Mucosa of descending colon (tissue), 3 donors: ENCODE data around the gene SMARCC2. TPM values are rescaled to one million over a fixed set of nuclear protein-coding genes. Genes with fewer than 3 reads are reported as not detected.

Experiments
- ATAC-seq: fragments of 200-7000 bp; cut with Tn5 transposase; one replicate; pipeline ENCODE4 v1.9.1; 2020; ENCODE audit warnings: mild to moderate bottlenecking, moderate library complexity
- DNase-seq, 3 donors: peaks; one replicate each; pipeline ENCODE4 v3.0.0-alpha.2; 2020
- H3K36me3 ChIP-seq: fragments of 200-600 bp; one replicate; pipeline ENCODE4 v1.8.0; 2021; ENCODE audit warnings: low read depth, mild to moderate bottlenecking
- H3K4me1 ChIP-seq: fragments of 200-600 bp; one replicate; pipeline ENCODE4 v1.8.0; 2021; ENCODE audit warnings: low read depth, mild to moderate bottlenecking
- H3K4me3 ChIP-seq: fragments of 200-600 bp; one replicate; pipeline ENCODE4 v1.8.0; 2021; ENCODE audit warnings: mild to moderate bottlenecking
- H3K9me3 ChIP-seq: fragments of 200-600 bp; one replicate; pipeline ENCODE4 v1.8.0; 2021; ENCODE audit warnings: mild to moderate bottlenecking
- intact Hi-C, 2 donors: fragments of 100-400 bp; cut with DNase I in 1 of 2; cut with micrococcal nuclease in 1 of 2; formaldehyde crosslinking; loops; one replicate each; pipeline versions ENCODE4 v1.11.0 to v1.11.1; 2022; cut with DNase I, micrococcal nuclease
- total RNA-seq, 3 donors: library from RNA; stranded (reverse); fragmentation: NEBNext Ultra II Directional in 2 of 3; extraction: Animal tissue kit (Norgen Biotek cat#: 25700) in 2 of 3; gene quantifications; one replicate each; pipeline versions ENCODE4 v1.2.1 to v1.2.4, GENCODE V29; 2021 to 2023
- TF ChIP-seq, protein P1 (sequence below): fragments of 200-600 bp; IDR thresholded peaks from one replicate; pipeline ENCODE4 v1.8.0; 2022; ENCODE audit warnings: antibody characterized with exemption, mild to moderate bottlenecking
- donor health status: DM: no; HTN: no; CAD: no; lungs with moderate emphysema.
- donor health status: DM: no; HTN: no; CAD: no.
- donor health status: DM: no; HTN: yes; CAD: no.

The SMARCC2 gene
- total RNA-seq, 3 donors from 2014 or later: 91.7 to 163 (median 116) TPM

- ATAC-seq (no peak), DNase-seq (no peak)
- intact Hi-C loops: no loop called here
- Histone ChIP-seq H3K9me3 (no peaks in the 10 kb centered on the region), H3K36me3 (peaks cover 5% of the 10 kb centered on the region), H3K4me3 (no peak overlapping the region), H3K4me1 (peaks cover 23% of the 10 kb centered on the region)
- TF ChIP-seq, protein P1, sequence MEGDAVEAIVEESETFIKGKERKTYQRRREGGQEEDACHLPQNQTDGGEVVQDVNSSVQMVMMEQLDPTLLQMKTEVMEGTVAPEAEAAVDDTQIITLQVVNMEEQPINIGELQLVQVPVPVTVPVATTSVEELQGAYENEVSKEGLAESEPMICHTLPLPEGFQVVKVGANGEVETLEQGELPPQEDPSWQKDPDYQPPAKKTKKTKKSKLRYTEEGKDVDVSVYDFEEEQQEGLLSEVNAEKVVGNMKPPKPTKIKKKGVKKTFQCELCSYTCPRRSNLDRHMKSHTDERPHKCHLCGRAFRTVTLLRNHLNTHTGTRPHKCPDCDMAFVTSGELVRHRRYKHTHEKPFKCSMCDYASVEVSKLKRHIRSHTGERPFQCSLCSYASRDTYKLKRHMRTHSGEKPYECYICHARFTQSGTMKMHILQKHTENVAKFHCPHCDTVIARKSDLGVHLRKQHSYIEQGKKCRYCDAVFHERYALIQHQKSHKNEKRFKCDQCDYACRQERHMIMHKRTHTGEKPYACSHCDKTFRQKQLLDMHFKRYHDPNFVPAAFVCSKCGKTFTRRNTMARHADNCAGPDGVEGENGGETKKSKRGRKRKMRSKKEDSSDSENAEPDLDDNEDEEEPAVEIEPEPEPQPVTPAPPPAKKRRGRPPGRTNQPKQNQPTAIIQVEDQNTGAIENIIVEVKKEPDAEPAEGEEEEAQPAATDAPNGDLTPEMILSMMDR: no peak
Observed at GRCh38 chr12:56163533-56164344, 25.5 kb downstream of the SMARCC2 start.

GRCh38 chr12:56162468-56163290 is 26.6 kb downstream of the SMARCC2 start:
- H3K4me3 ChIP-seq: no peak overlapping the region
- peaks cover 5% of the 10 kb centered on the region for H3K36me3 ChIP-seq
- H3K4me1 ChIP-seq: peaks cover 23% of the 10 kb centered on the region
- TF ChIP-seq, protein P1: no peak
- ATAC-seq (no peak), DNase-seq (no peak)
- H3K9me3 ChIP-seq: no peaks in the 10 kb centered on the region
- intact Hi-C loops: no loop called here

DNA sequence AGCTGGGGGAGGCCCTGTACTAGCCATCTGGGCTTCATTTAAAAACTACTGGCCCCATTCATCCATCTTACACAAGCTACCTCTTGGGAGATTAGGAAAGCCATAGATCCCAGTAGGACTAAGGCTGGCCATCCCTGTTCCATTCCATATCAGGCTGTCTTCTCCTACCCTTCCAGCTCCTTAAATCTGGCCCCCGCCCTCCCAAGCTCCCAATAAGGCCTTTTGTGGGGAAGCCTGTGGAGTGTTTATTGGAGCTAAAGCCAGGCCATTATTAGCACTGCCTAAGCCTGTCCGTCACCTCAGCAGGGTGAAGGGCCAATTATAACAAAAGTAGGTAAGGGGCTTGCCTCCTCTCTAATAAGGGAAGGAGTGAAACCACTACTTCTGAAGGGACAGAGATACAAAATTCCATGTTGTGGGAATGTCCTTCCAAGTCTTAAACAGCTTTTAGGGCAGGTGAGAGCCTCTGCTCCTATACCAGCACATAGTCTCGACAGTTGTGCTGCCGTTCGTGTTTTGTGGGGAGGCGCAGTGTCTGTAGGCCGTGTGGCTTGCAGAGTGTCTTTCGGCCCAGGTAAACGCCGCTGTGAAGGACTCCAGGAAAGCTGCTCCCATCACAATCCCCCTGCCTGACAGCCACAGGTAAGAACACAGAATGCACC is 27.5 kb downstream of the SMARCC2 start:
- intact Hi-C loops: no loop called here
- DNase-seq (no peak), ATAC-seq (no peak)
- peaks cover 5% of the 10 kb centered on the region for H3K36me3 ChIP-seq
- H3K4me1 ChIP-seq: peaks cover 25% of the 10 kb centered on the region
- no peaks in the 10 kb centered on the region for H3K9me3 ChIP-seq
- H3K4me3 ChIP-seq: no peak overlapping the region
- TF ChIP-seq, protein P1: no peak

- ATAC-seq: no peak
- intact Hi-C loops: no loop called here
- H3K4me1 ChIP-seq: peaks cover 27% of the 10 kb centered on the region
Observed at GRCh38 chr12:56160894-56161689, 28.2 kb downstream of the SMARCC2 start.

More at GRCh38 chr12:56160894-56161689, 28.2 kb downstream of the SMARCC2 start:
- no peak for DNase-seq
- TF ChIP-seq, protein P1: no peak
- Histone ChIP-seq H3K36me3 (peaks cover 5% of the 10 kb centered on the region), H3K4me3 (no peak overlapping the region), H3K9me3 (no peaks in the 10 kb centered on the region)
